IMR-90 (cell line): ENCODE results near the gene IL23R. TPM values are rescaled to one million over a fixed set of nuclear protein-coding genes. Genes with fewer than 3 reads are reported as not detected.

Source experiments
- ATAC-seq: fragments of 200-7000 bp; cut with Tn5 transposase; 2 replicates; pipeline ENCODE4 v1.9.1; 2020; ENCODE audit warnings: low read depth, mild to moderate bottlenecking, moderate library complexity
- BruUV-seq: library from RNA; stranded (reverse); fragments of 400-500 nt; replicated peaks from 2 replicates; lab custom pipeline; 2021; lab: Mats Ljungman, UMichigan
- CTCF ChIA-PET: fragments of 300-600 bp; formaldehyde crosslinking; extraction: SDS; loops from one replicate; lab custom pipeline; 2021; ENCODE audit warnings: antibody characterized with exemption; lab: Yijun Ruan, JAX
- POLR2A ChIA-PET: fragments of 300-600 bp; sonication (Branson Sonifier 250); formaldehyde crosslinking; loops from one replicate; lab custom pipeline; 2022; ENCODE audit warnings: antibody characterized with exemption; ENCODE audit not compliant: unreplicated experiment; lab: Charles Lee
- DNase-seq: peaks from one replicate; pipeline ENCODE4 v3.0.0; 2013
- H2AFZ ChIP-seq: replicated peaks from 2 replicates; pipeline ENCODE3; 2013; ENCODE audit warnings: low read length, mild to moderate bottlenecking; ENCODE audit not compliant: poor library complexity
- H2AK5ac ChIP-seq: 2 replicates; pipeline ENCODE4 v1.6.1; 2013; ENCODE audit warnings: low read depth, low read length, inconsistent platforms
- H2AK9ac ChIP-seq: replicated peaks from 2 replicates; pipeline ENCODE3; 2013; ENCODE audit warnings: mild to moderate bottlenecking, low read depth, low read length, moderate library complexity; ENCODE audit not compliant: poor library complexity
- H2BK120ac ChIP-seq: 2 replicates; pipeline ENCODE4 v1.6.1; 2013; ENCODE audit warnings: low read depth, low read length, inconsistent platforms
- H2BK15ac ChIP-seq: 3 replicates; pipeline ENCODE4 v1.6.1; 2013; ENCODE audit warnings: low read depth, low read length, inconsistent platforms
- H2BK20ac ChIP-seq: 2 replicates; pipeline ENCODE4 v1.6.1; 2013; ENCODE audit warnings: low read depth, mild to moderate bottlenecking, inconsistent platforms, low read length, moderate library complexity
- H2BK5ac ChIP-seq: 2 replicates; pipeline ENCODE4 v1.6.1; 2013; ENCODE audit warnings: mild to moderate bottlenecking, low read depth, low read length, inconsistent platforms; ENCODE audit not compliant: poor library complexity, severe bottlenecking
- H3K14ac ChIP-seq: replicated peaks from 2 replicates; pipeline ENCODE4 v1.6.1; 2013; ENCODE audit warnings: low read depth, low read length, inconsistent platforms
- H3K18ac ChIP-seq: 2 replicates; pipeline ENCODE4 v1.6.1; 2013; ENCODE audit warnings: low read depth, low read length, control low read depth
- H3K23ac ChIP-seq: 2 replicates; pipeline ENCODE4 v1.6.1; 2013; ENCODE audit warnings: low read depth, low read length, inconsistent platforms
- H3K27ac ChIP-seq: 2 replicates; pipeline ENCODE4 v1.5.1; 2013; ENCODE audit warnings: mild to moderate bottlenecking, control low read depth, low read length; ENCODE audit not compliant: insufficient read depth
- H3K27me3 ChIP-seq: 2 replicates; pipeline ENCODE4 v1.6.1; 2013; ENCODE audit warnings: low read length; ENCODE audit not compliant: control insufficient read depth, insufficient read depth
- H3K36me3 ChIP-seq: 2 replicates; pipeline ENCODE4 v1.6.1; 2013; ENCODE audit warnings: low read length, mixed read lengths; ENCODE audit not compliant: control insufficient read depth, insufficient read depth
- H3K4ac ChIP-seq: 2 replicates; pipeline ENCODE4 v1.6.1; 2013; ENCODE audit warnings: low read depth, low read length, inconsistent platforms
- H3K4me1 ChIP-seq: 2 replicates; pipeline ENCODE4 v1.6.1; 2013; ENCODE audit warnings: low read length, mixed read lengths; ENCODE audit not compliant: control insufficient read depth, insufficient read depth
- H3K4me2 ChIP-seq: 2 replicates; pipeline ENCODE4 v1.6.1; 2013; ENCODE audit warnings: low read depth, mild to moderate bottlenecking, control low read depth, low read length, moderate library complexity
- H3K4me3 ChIP-seq: 2 replicates; pipeline ENCODE4 v1.5.1; 2013; ENCODE audit warnings: low read depth, mild to moderate bottlenecking, control low read depth, low read length, moderate library complexity; ENCODE audit not compliant: insufficient read depth
- H3K56ac ChIP-seq: 2 replicates; pipeline ENCODE4 v1.6.1; 2013; ENCODE audit warnings: low read length, inconsistent platforms; ENCODE audit not compliant: insufficient read depth; ENCODE audit errors: extremely low read depth
- H3K79me1 ChIP-seq, 2 experiments: 2 replicates each; pipeline ENCODE4 v1.6.1; 2013; ENCODE audit warnings: low read length in 2 of 2, inconsistent platforms in 1 of 2, low read depth in 1 of 2
- H3K9ac ChIP-seq: 2 replicates; pipeline ENCODE4 v1.6.1; 2013; ENCODE audit warnings: low read depth, low read length, control low read depth
- H3K9me1 ChIP-seq: 2 replicates; pipeline ENCODE4 v1.6.1; 2013; ENCODE audit warnings: low read length, inconsistent platforms; ENCODE audit not compliant: insufficient read depth
- H3K9me3 ChIP-seq: 2 replicates; pipeline ENCODE4 v1.6.1; 2013; ENCODE audit warnings: low read length; ENCODE audit not compliant: control insufficient read depth, insufficient read depth
- H4K20me1 ChIP-seq: 2 replicates; pipeline ENCODE4 v1.6.1; 2013; ENCODE audit warnings: low read length, inconsistent platforms; ENCODE audit not compliant: insufficient read depth
- H4K5ac ChIP-seq: 2 replicates; pipeline ENCODE4 v1.6.1; 2013; ENCODE audit warnings: mild to moderate bottlenecking, low read depth, low read length, control low read depth
- H4K8ac ChIP-seq, 2 experiments: 2 replicates each; pipeline ENCODE4 v1.6.1; 2013; ENCODE audit warnings: low read depth in 2 of 2, low read length in 2 of 2, control low read depth in 1 of 2, inconsistent platforms in 1 of 2
- H4K91ac ChIP-seq: 2 replicates; pipeline ENCODE4 v1.6.1; 2013; ENCODE audit warnings: low read depth, low read length, inconsistent platforms; ENCODE audit not compliant: insufficient read depth
- BHLHE40 ChIP-seq: fragments of 150-350 bp; IDR thresholded peaks from 2 replicates; pipeline ENCODE4 v1.6.1; 2016; ENCODE audit warnings: mild to moderate bottlenecking, low read depth, low read length
- CEBPB ChIP-seq: IDR thresholded peaks from 2 replicates; pipeline ENCODE4 v1.6.1; 2012; ENCODE audit warnings: low read depth, low read length, improper control_type of control experiment
- CHD1 ChIP-seq: IDR thresholded peaks from 2 replicates; pipeline ENCODE4 v1.6.1; 2012; ENCODE audit warnings: low read depth, low read length, improper control_type of control experiment
- CTCF ChIP-seq: conservative IDR thresholded peaks from 2 replicates; pipeline ENCODE4 v1.5.1; 2012; ENCODE audit warnings: mild to moderate bottlenecking, low read depth, low read length, improper control_type of control experiment
- FOS ChIP-seq: fragments of 150-350 bp; IDR thresholded peaks from 2 replicates; pipeline ENCODE4 v1.6.1; 2016; ENCODE audit warnings: low read depth, low read length
- MAFK ChIP-seq: IDR thresholded peaks from 2 replicates; pipeline ENCODE4 v1.6.1; 2012; ENCODE audit warnings: low read depth, low read length, improper control_type of control experiment
- MAZ ChIP-seq: IDR thresholded peaks from 2 replicates; pipeline ENCODE4 v1.6.1; 2012; ENCODE audit warnings: low read depth, mild to moderate bottlenecking, low read length, improper control_type of control experiment, moderate library complexity, borderline replicate concordance
- MXI1 ChIP-seq: IDR thresholded peaks from 2 replicates; pipeline ENCODE4 v1.6.1; 2012; ENCODE audit warnings: low read depth, mild to moderate bottlenecking, low read length, moderate library complexity, borderline replicate concordance
- NFE2L2 ChIP-seq: fragments of 150-350 bp; IDR thresholded peaks from 2 replicates; pipeline ENCODE4 v1.6.1; 2016; ENCODE audit warnings: low read depth, mild to moderate bottlenecking, low read length
- POLR2A ChIP-seq: IDR thresholded peaks from 2 replicates; pipeline ENCODE4 v1.6.1; 2012; ENCODE audit warnings: mild to moderate bottlenecking, low read depth, low read length
- RAD21 ChIP-seq: IDR thresholded peaks from 2 replicates; pipeline ENCODE4 v1.6.1; 2012; ENCODE audit warnings: low read length, improper control_type of control experiment
- RCOR1 ChIP-seq: IDR thresholded peaks from 2 replicates; pipeline ENCODE4 v1.6.1; 2012; ENCODE audit warnings: mild to moderate bottlenecking, low read length, improper control_type of control experiment; ENCODE audit not compliant: insufficient replicate concordance
- RFX5 ChIP-seq: IDR thresholded peaks from 2 replicates; pipeline ENCODE4 v1.8.0; 2012; ENCODE audit warnings: low read depth, mild to moderate bottlenecking, low read length, moderate library complexity
- SMC3 ChIP-seq: fragments of 150-350 bp; IDR thresholded peaks from 2 replicates; pipeline ENCODE4 v1.6.1; 2016; ENCODE audit warnings: low read depth, mild to moderate bottlenecking, antibody characterized with exemption, low read length, moderate library complexity
- WGBS, 2 experiments: methylation state at CpG; one replicate each; pipeline versions ENCODE4 v1.1.5 to v1.1.7; 2013; ENCODE audit warnings: missing lambda C conversion rate in 2 of 2; ENCODE audit not compliant: insufficient read length in 1 of 2; ENCODE audit errors: extremely low coverage in 2 of 2; 5-methylcytosine and 5-hydroxymethylcytosine counted together
- dilution Hi-C: fragments of 300-500 bp; cut with HindIII; formaldehyde crosslinking; loops from one replicate; pipeline ENCODE4 v1.14.3; 2018; ENCODE audit warnings: low sequenced_read_pairs; ENCODE audit not compliant: unreplicated experiment
- in situ Hi-C: fragments of 300-500 bp; cut with MboI; formaldehyde crosslinking; loops from 3 replicates; pipeline ENCODE4 v1.14.3; 2019; ENCODE audit warnings: low sequenced_read_pairs, inconsistent platforms, mixed read lengths
- intact Hi-C: fragments of 100-400 bp; cut with micrococcal nuclease; formaldehyde crosslinking; loops from 2 replicates; pipeline ENCODE4 v1.10.0; 2022
- polyA plus RNA-seq, 3 experiments: library from polyadenylated mRNA; depleted of rRNA; stranded (reverse); fragments of >200 nt; gene quantifications; 2 replicates each; pipeline ENCODE4 v1.2.3, GENCODE V29; 2012; ENCODE audit warnings: low replicate concordance in 1 of 3
- total RNA-seq: library from RNA; depleted of rRNA; stranded (reverse); fragments of >200 nt; gene quantifications from 2 replicates; pipeline ENCODE4 v1.2.3, GENCODE V29; 2012

Gene IL23R
- total and polyA plus RNA-seq, 2 of the 4 experiments (the other 2 are of a cell fraction) = not detected

GRCh38 chr1:67299296-67299695 is 133.0 kb downstream of the IL23R start:
- no peak overlapping the region for H2AK5ac ChIP-seq
- no peak overlapping the region for H2BK120ac ChIP-seq
- DNase-seq (no peak), ATAC-seq (no peak)
- H2BK20ac ChIP-seq = no peak overlapping the region
- no peaks in the 10 kb centered on the region for H3K9me3 ChIP-seq
- intact Hi-C loops = no loop called here
- H2BK15ac ChIP-seq = no peak overlapping the region
- H2BK5ac ChIP-seq = no peak overlapping the region
- no peaks in the 10 kb centered on the region for H3K36me3 ChIP-seq
- TF ChIP-seq RFX5 = no peak
- no peak for TF ChIP-seq CEBPB
- TF ChIP-seq RCOR1 = no peak
- TF ChIP-seq SMC3 = no peak
- no peak for TF ChIP-seq MAZ
- no peak for TF ChIP-seq NFE2L2
- TF ChIP-seq FOS = no peak
- TF ChIP-seq RAD21 = no peak
- no peak for TF ChIP-seq MAFK
- no peak for TF ChIP-seq MXI1
- no peak for TF ChIP-seq CTCF
- TF ChIP-seq POLR2A = no peak
- no peak for TF ChIP-seq CHD1
- TF ChIP-seq BHLHE40 = no peak
- in situ Hi-C loops = no loop called here
- H2AFZ ChIP-seq = no peak overlapping the region
- dilution Hi-C loops = no loop called here
- no peak overlapping the region for H3K9ac ChIP-seq
- H3K4me3 ChIP-seq = no peak overlapping the region
- no peak overlapping the region for H3K4ac ChIP-seq
- H3K79me1 ChIP-seq = no peaks in the 10 kb centered on the region
- POLR2A ChIA-PET = no interaction called here
- no peak overlapping the region for H4K5ac ChIP-seq
- peaks cover 8% of the 10 kb centered on the region for H3K27me3 ChIP-seq
- H3K27ac ChIP-seq = no peak overlapping the region
- no peak overlapping the region for H2AK9ac ChIP-seq
- BruUV-seq = no TSS peak
- H3K4me2 ChIP-seq = no peak overlapping the region
- whole genome bisulfite sequencing, 2 experiments = no CpG with 5 or more reads among the region's 7 CpGs
- no peaks in the 10 kb centered on the region for H3K4me1 ChIP-seq
- H3K18ac ChIP-seq = no peak overlapping the region
- no peak overlapping the region for H3K14ac ChIP-seq
- no peak overlapping the region for H3K56ac ChIP-seq
- no peak overlapping the region for H4K91ac ChIP-seq
- no peak overlapping the region for H3K23ac ChIP-seq
- no peak overlapping the region for H4K8ac ChIP-seq
- H4K20me1 ChIP-seq = no peaks in the 10 kb centered on the region
- no peaks in the 10 kb centered on the region for H3K9me1 ChIP-seq
- CTCF ChIA-PET = no interaction called here
